SK-N-SH (cell line): ENCODE measurements around the gene TIAM2. TPM values are rescaled to one million over a fixed set of nuclear protein-coding genes. Genes with fewer than 3 reads are reported as not detected.

Experiments
- CTCF ChIA-PET: fragments of 300-600, 350-600 bp; formaldehyde crosslinking; extraction: SDS; loops from one replicate; lab custom pipeline; 2021; lab: Yijun Ruan, JAX
- POLR2A ChIA-PET: fragments of 350-600 bp; sonication (Branson Sonifier 250); formaldehyde crosslinking; extraction: SDS; loops from one replicate; lab custom pipeline; 2020; ENCODE audit warnings: antibody characterized with exemption, inconsistent platforms; lab: Yijun Ruan, JAX
- DNase-seq: peaks from one replicate; pipeline ENCODE4 v3.0.0; 2012
- H2AFZ ChIP-seq: fragments of 200-600 bp; sonication (generic); 2 replicates; pipeline ENCODE4 v1.8.1; 2016; ENCODE audit warnings: antibody characterized with exemption, mild to moderate bottlenecking, low read depth
- H3F3A ChIP-seq: fragments of 200-600 bp; sonication (generic); replicated peaks from 2 replicates; pipeline ENCODE3; 2016; ENCODE audit warnings: antibody characterized with exemption, mild to moderate bottlenecking; ENCODE audit not compliant: insufficient read depth
- H3K27ac ChIP-seq, 2 experiments: fragments of 200-500 bp in 1 of 2; fragments of 200-600 bp in 1 of 2; sonication (Bioruptor generic) in 1 of 2; sonication (generic), shearing (Covaris generic) in 1 of 2; 2 replicates each; pipeline versions ENCODE4 v1.5.1 to v1.6.1; 2014 to 2016; ENCODE audit warnings: low read depth in 2 of 2, inconsistent platforms in 1 of 2, low read length in 1 of 2, mild to moderate bottlenecking in 1 of 2, mixed read lengths in 1 of 2
- H3K27me3 ChIP-seq: fragments of 200-600 bp; sonication (generic), shearing (Covaris generic); 2 replicates; pipeline ENCODE4 v1.6.1; 2016; ENCODE audit warnings: mixed run types; ENCODE audit not compliant: insufficient read depth
- H3K36me3 ChIP-seq, 2 experiments: fragments of 200-500 bp in 1 of 2; fragments of 200-600 bp in 1 of 2; sonication (Bioruptor generic) in 1 of 2; sonication (generic) in 1 of 2; replicated peaks in 1 of 2; 2 replicates each; pipeline versions ENCODE3 to v1.5.1; 2014 to 2016; ENCODE audit warnings: low read length in 1 of 2, mild to moderate bottlenecking in 1 of 2; ENCODE audit not compliant: insufficient read depth in 2 of 2, control insufficient read depth in 1 of 2
- H3K4me1 ChIP-seq, 2 experiments: fragments of 200-500 bp in 1 of 2; fragments of 200-600 bp in 1 of 2; sonication (Bioruptor generic) in 1 of 2; sonication (generic), shearing (Covaris generic) in 1 of 2; 2 replicates each; pipeline versions ENCODE4 v1.5.1 to v1.6.1; 2014 to 2016; ENCODE audit warnings: low read depth in 1 of 2, low read length in 1 of 2, mixed run types in 1 of 2; ENCODE audit not compliant: insufficient read depth in 2 of 2, control insufficient read depth in 1 of 2
- H3K4me2 ChIP-seq: fragments of 200-600 bp; sonication (generic), shearing (Covaris generic); 2 replicates; pipeline ENCODE4 v1.6.1; 2017; ENCODE audit warnings: mixed run types
- H3K4me3 ChIP-seq, 2 experiments: fragments of 200-500 bp in 1 of 2; fragments of 200-600 bp in 1 of 2; sonication (Bioruptor generic) in 1 of 2; sonication (generic), shearing (Covaris generic) in 1 of 2; 2 replicates each; pipeline versions ENCODE4 v1.5.1 to v1.8.1; 2014 to 2016; ENCODE audit warnings: low read depth in 2 of 2, inconsistent platforms in 1 of 2, low read length in 1 of 2, mild to moderate bottlenecking in 1 of 2, mixed read lengths in 1 of 2, moderate library complexity in 1 of 2
- H3K79me2 ChIP-seq: fragments of 200-600 bp; sonication (generic); 2 replicates; pipeline ENCODE4 v1.8.1; 2017; ENCODE audit warnings: mild to moderate bottlenecking; ENCODE audit not compliant: insufficient read depth
- H3K9ac ChIP-seq: fragments of 200-600 bp; sonication (generic); 2 replicates; pipeline ENCODE4 v1.6.1; 2017; ENCODE audit warnings: mixed run types
- H3K9me2 ChIP-seq: fragments of 200-600 bp; sonication (generic); 2 replicates; pipeline ENCODE4 v1.6.1; 2017; ENCODE audit warnings: mixed run types
- H3K9me3 ChIP-seq: fragments of 200-600 bp; sonication (generic); 2 replicates; pipeline ENCODE4 v1.6.1; 2017; ENCODE audit warnings: mixed run types, mild to moderate bottlenecking, moderate library complexity
- H4K20me1 ChIP-seq: fragments of 200-600 bp; sonication (generic); 2 replicates; pipeline ENCODE4 v1.6.1; 2017; ENCODE audit warnings: mild to moderate bottlenecking, mixed run types; ENCODE audit not compliant: insufficient read depth
- ELF1 ChIP-seq: IDR thresholded peaks from 2 replicates; pipeline ENCODE4 v1.4.0; 2012
- FOSL2 ChIP-seq: IDR thresholded peaks from 2 replicates; pipeline ENCODE4 v1.4.0; 2012; ENCODE audit warnings: low read depth, mild to moderate bottlenecking, moderate library complexity, borderline replicate concordance
- FOXJ3 ChIP-seq: sonication (generic); formaldehyde crosslinking; IDR thresholded peaks from 2 replicates; pipeline ENCODE4 v1.5.1; 2020; ENCODE audit warnings: mild to moderate bottlenecking, missing genetic modification reagents
- FOXM1 ChIP-seq: IDR thresholded peaks from 2 replicates; pipeline ENCODE4 v1.4.0; 2012; ENCODE audit warnings: low read depth, mild to moderate bottlenecking
- MEF2A ChIP-seq: IDR thresholded peaks from 2 replicates; pipeline ENCODE4 v1.4.0; 2012; ENCODE audit warnings: low read depth, borderline replicate concordance
- MXI1 ChIP-seq: IDR thresholded peaks from 2 replicates; pipeline ENCODE4 v1.6.1; 2012; ENCODE audit warnings: mild to moderate bottlenecking, low read depth, low read length, improper control_type of control experiment
- NFIC ChIP-seq: IDR thresholded peaks from 2 replicates; pipeline ENCODE4 v1.4.0; 2012; ENCODE audit warnings: borderline replicate concordance
- RAD21 ChIP-seq: IDR thresholded peaks from 2 replicates; pipeline ENCODE4 v1.6.1; 2012; ENCODE audit warnings: mild to moderate bottlenecking, low read length
- RCOR1 ChIP-seq: fragments of 150-350 bp; IDR thresholded peaks from 2 replicates; pipeline ENCODE4 v1.6.1; 2017; ENCODE audit warnings: antibody characterized with exemption, low read length
- RFX5 ChIP-seq: IDR thresholded peaks from 2 replicates; pipeline ENCODE4 v1.6.1; 2012; ENCODE audit warnings: mild to moderate bottlenecking, improper control_type of control experiment, low read length
- RXRA ChIP-seq: IDR thresholded peaks from 2 replicates; pipeline ENCODE4 v1.4.0; 2012; ENCODE audit warnings: low read depth, mild to moderate bottlenecking, borderline replicate concordance
- SIN3A ChIP-seq: IDR thresholded peaks from 2 replicates; pipeline ENCODE4 v1.6.1; 2012; ENCODE audit warnings: low read depth, mild to moderate bottlenecking, low read length, moderate library complexity, borderline replicate concordance
- SMC3 ChIP-seq: IDR thresholded peaks from 2 replicates; pipeline ENCODE4 v1.6.1; 2012; ENCODE audit warnings: low read depth, low read length, improper control_type of control experiment
- TAF1 ChIP-seq: IDR thresholded peaks from 2 replicates; pipeline ENCODE4 v1.6.1; 2012; ENCODE audit warnings: low read depth, mild to moderate bottlenecking, low read length, moderate library complexity, borderline replicate concordance
- TCF12 ChIP-seq: IDR thresholded peaks from 2 replicates; pipeline ENCODE4 v1.4.0; 2012
- WGBS: methylation state at CpG from one replicate; pipeline ENCODE4 v1.1.6; 2017; ENCODE audit warnings: low lambda C conversion rate; 5-methylcytosine and 5-hydroxymethylcytosine counted together
- polyA plus RNA-seq, 3 experiments: library from polyadenylated mRNA; depleted of rRNA; stranded (reverse); fragments of >200 nt; gene quantifications; 2 replicates each; pipeline ENCODE4 v1.2.3, GENCODE V29; 2012
- TF ChIP-seq, protein P1 (sequence below): IDR thresholded peaks from 2 replicates; pipeline ENCODE4 v1.6.1; 2012; ENCODE audit warnings: mild to moderate bottlenecking, low read depth, low read length, moderate library complexity
- TF ChIP-seq, protein P2 (sequence below): fragments of 200-600 bp; sonication (generic); IDR thresholded peaks from 2 replicates; pipeline ENCODE4 v1.6.1; 2017; ENCODE audit warnings: antibody characterized with exemption, mild to moderate bottlenecking, moderate library complexity

The TIAM2 gene
- polyA plus RNA-seq, 1 of the 3 experiments (the other 2 are of a cell fraction) = 13.6 TPM

- TF ChIP-seq TAF1 = no peak
- no peak for TF ChIP-seq MEF2A
- no peak for TF ChIP-seq FOSL2
Measured at GRCh38 chr6:155195903-155196302, 200.8 kb downstream of the TIAM2 start (continued).

GRCh38 chr6:155196911-155197310 lies 201.8 kb downstream of the TIAM2 start:
- no peak for DNase-seq
- Histone ChIP-seq H3K36me3 (peaks cover 0 to 6% of the 10 kb centered on the region in 2 experiments), H4K20me1 (no peaks in the 10 kb centered on the region), H3K9ac (no peak overlapping the region), H3K9me2 (no peaks in the 10 kb centered on the region), H2AFZ (no peak overlapping the region), H3K4me1 (peaks cover 5 to 15% of the 10 kb centered on the region in 2 experiments), H3K4me2 (no peak overlapping the region), H3K4me3 (no peak overlapping the region), H3F3A (peaks cover 33% of the 10 kb centered on the region), H3K27ac (no peak overlapping the region), H3K9me3 (no peaks in the 10 kb centered on the region), H3K27me3 (no peaks in the 10 kb centered on the region), H3K79me2 (no peaks in the 10 kb centered on the region)
- ChIA-PET CTCF (interaction anchor here (0.6 to 1.1 kb wide), 2 partner anchors 49 to 521 kb away, joined by 3 read pairs; no protein-coding TSS in a partner anchor), POLR2A (no interaction called here)
- WGBS = 89% methylated on average over 2 of the region's 2 CpGs
- TF ChIP-seq FOXJ3 (CRISPR knock-in tag) (no peak), RFX5 (no peak), SMC3 (no peak), RAD21 (no peak), ELF1 (no peak), RXRA (no peak), SIN3A (no peak), MXI1 (no peak), TCF12 (no peak), NFIC (no peak), FOXM1 (no peak), RCOR1 (no peak)
- TF ChIP-seq, protein P1, sequence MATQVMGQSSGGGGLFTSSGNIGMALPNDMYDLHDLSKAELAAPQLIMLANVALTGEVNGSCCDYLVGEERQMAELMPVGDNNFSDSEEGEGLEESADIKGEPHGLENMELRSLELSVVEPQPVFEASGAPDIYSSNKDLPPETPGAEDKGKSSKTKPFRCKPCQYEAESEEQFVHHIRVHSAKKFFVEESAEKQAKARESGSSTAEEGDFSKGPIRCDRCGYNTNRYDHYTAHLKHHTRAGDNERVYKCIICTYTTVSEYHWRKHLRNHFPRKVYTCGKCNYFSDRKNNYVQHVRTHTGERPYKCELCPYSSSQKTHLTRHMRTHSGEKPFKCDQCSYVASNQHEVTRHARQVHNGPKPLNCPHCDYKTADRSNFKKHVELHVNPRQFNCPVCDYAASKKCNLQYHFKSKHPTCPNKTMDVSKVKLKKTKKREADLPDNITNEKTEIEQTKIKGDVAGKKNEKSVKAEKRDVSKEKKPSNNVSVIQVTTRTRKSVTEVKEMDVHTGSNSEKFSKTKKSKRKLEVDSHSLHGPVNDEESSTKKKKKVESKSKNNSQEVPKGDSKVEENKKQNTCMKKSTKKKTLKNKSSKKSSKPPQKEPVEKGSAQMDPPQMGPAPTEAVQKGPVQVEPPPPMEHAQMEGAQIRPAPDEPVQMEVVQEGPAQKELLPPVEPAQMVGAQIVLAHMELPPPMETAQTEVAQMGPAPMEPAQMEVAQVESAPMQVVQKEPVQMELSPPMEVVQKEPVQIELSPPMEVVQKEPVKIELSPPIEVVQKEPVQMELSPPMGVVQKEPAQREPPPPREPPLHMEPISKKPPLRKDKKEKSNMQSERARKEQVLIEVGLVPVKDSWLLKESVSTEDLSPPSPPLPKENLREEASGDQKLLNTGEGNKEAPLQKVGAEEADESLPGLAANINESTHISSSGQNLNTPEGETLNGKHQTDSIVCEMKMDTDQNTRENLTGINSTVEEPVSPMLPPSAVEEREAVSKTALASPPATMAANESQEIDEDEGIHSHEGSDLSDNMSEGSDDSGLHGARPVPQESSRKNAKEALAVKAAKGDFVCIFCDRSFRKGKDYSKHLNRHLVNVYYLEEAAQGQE = no peak
- TF ChIP-seq, protein P2, sequence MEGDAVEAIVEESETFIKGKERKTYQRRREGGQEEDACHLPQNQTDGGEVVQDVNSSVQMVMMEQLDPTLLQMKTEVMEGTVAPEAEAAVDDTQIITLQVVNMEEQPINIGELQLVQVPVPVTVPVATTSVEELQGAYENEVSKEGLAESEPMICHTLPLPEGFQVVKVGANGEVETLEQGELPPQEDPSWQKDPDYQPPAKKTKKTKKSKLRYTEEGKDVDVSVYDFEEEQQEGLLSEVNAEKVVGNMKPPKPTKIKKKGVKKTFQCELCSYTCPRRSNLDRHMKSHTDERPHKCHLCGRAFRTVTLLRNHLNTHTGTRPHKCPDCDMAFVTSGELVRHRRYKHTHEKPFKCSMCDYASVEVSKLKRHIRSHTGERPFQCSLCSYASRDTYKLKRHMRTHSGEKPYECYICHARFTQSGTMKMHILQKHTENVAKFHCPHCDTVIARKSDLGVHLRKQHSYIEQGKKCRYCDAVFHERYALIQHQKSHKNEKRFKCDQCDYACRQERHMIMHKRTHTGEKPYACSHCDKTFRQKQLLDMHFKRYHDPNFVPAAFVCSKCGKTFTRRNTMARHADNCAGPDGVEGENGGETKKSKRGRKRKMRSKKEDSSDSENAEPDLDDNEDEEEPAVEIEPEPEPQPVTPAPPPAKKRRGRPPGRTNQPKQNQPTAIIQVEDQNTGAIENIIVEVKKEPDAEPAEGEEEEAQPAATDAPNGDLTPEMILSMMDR = no peak
